Measurements from ENCODE around the gene AVPR2.

The AVPR2 gene

GRCh38 chrX:153937056-153937455, 32.6 kb downstream of the AVPR2 start:
- Histone ChIP-seq H3K27me3 (ENCODE audit: low read depth, low read length) (no peaks in the 10 kb centered on the region), H2AFZ (ENCODE audit: low read depth, low read length) (no peak overlapping the region), H3K4me2 (ENCODE audit: low read length) (no peak overlapping the region), H3K4me1 (ENCODE audit: low read length) (peaks cover 4% of the 10 kb centered on the region), H3K4me3 (ENCODE audit: low read length) (no peak overlapping the region), H3K79me2 (ENCODE audit: low read length) (peaks cover 30% of the 10 kb centered on the region), H3K9ac (ENCODE audit: low read length) (no peak overlapping the region), H4K20me1 (ENCODE audit: insufficient read depth, low read length) (no peaks in the 10 kb centered on the region), H3K36me3 (replicated peaks; ENCODE audit: low read depth, low read length) (peaks cover 2% of the 10 kb centered on the region), H3K9me3 (ENCODE audit: insufficient read depth, low read length) (no peaks in the 10 kb centered on the region), H3K27ac (ENCODE audit: low read length) (no peak overlapping the region)
- TF ChIP-seq CTCF (IDR thresholded peaks at IDR 0.05; ENCODE audit: low read depth, low read length) = no peak
- no peak for TF ChIP-seq EZH2phosphoT487 (IDR thresholded peaks at IDR 0.05; ENCODE audit: low read depth)

- no peaks in the 10 kb centered on the region for H3K36me3 ChIP-seq (replicated peaks; ENCODE audit: low read depth, low read length)
- no peaks in the 10 kb centered on the region for H4K20me1 ChIP-seq (ENCODE audit: insufficient read depth, low read length)
- H2AFZ ChIP-seq (ENCODE audit: low read depth, low read length) = no peak overlapping the region
- H3K27ac ChIP-seq (ENCODE audit: low read length) = no peak overlapping the region
- H3K27me3 ChIP-seq (ENCODE audit: low read depth, low read length) = no peaks in the 10 kb centered on the region
- no peak overlapping the region for H3K4me2 ChIP-seq (ENCODE audit: low read length)
- H3K9ac ChIP-seq (ENCODE audit: low read length) = no peak overlapping the region
- TF ChIP-seq EZH2phosphoT487 (IDR thresholded peaks at IDR 0.05; ENCODE audit: low read depth) (no peak), CTCF (IDR thresholded peaks at IDR 0.05; ENCODE audit: low read depth, low read length) (no peak)
- H3K79me2 ChIP-seq (ENCODE audit: low read length) = peaks cover 19% of the 10 kb centered on the region
- H3K4me3 ChIP-seq (ENCODE audit: low read length) = no peak overlapping the region
- H3K4me1 ChIP-seq (ENCODE audit: low read length) = peaks cover 4% of the 10 kb centered on the region
- no peaks in the 10 kb centered on the region for H3K9me3 ChIP-seq (ENCODE audit: insufficient read depth, low read length)
Measured at GRCh38 chrX:153938226-153938786, 33.8 kb downstream of the AVPR2 start.

GRCh38 chrX:153939573-153939972, 35.1 kb downstream of the AVPR2 start:
- no peaks in the 10 kb centered on the region for H3K27me3 ChIP-seq (ENCODE audit: low read depth, low read length)
- TF ChIP-seq EZH2phosphoT487 (IDR thresholded peaks at IDR 0.05; ENCODE audit: low read depth) (no peak), CTCF (IDR thresholded peaks at IDR 0.05; ENCODE audit: low read depth, low read length) (no peak)

GRCh38 chrX:153941336-153942252, 37.1 kb downstream of the AVPR2 start:
- H3K4me2 ChIP-seq (ENCODE audit: low read length) = no peak overlapping the region
- H3K79me2 ChIP-seq (ENCODE audit: low read length) = no peaks in the 10 kb centered on the region
- no peaks in the 10 kb centered on the region for H4K20me1 ChIP-seq (ENCODE audit: insufficient read depth, low read length)
- no peak overlapping the region for H2AFZ ChIP-seq (ENCODE audit: low read depth, low read length)
- peaks cover 4% of the 10 kb centered on the region; the same call in 1 of the 2 replicates for H3K4me1 ChIP-seq (ENCODE audit: low read length)
- no peak overlapping the region for H3K27ac ChIP-seq (ENCODE audit: low read length)
- TF ChIP-seq CTCF (IDR thresholded peaks at IDR 0.05; ENCODE audit: low read depth, low read length) = no peak
- TF ChIP-seq EZH2phosphoT487 (IDR thresholded peaks at IDR 0.05; ENCODE audit: low read depth) = no peak
- H3K27me3 ChIP-seq (ENCODE audit: low read depth, low read length) = no peaks in the 10 kb centered on the region
- H3K4me3 ChIP-seq (ENCODE audit: low read length) = no peak overlapping the region
- H3K36me3 ChIP-seq (replicated peaks; ENCODE audit: low read depth, low read length) = no peaks in the 10 kb centered on the region
- H3K9ac ChIP-seq (ENCODE audit: low read length) = no peak overlapping the region
- H3K9me3 ChIP-seq (ENCODE audit: insufficient read depth, low read length) = no peaks in the 10 kb centered on the region

More at GRCh38 chrX:153939573-153939972, 35.1 kb downstream of the AVPR2 start:
- H4K20me1 ChIP-seq (ENCODE audit: insufficient read depth, low read length) = no peaks in the 10 kb centered on the region
- H3K4me3 ChIP-seq (ENCODE audit: low read length) = no peak overlapping the region
- no peak overlapping the region for H2AFZ ChIP-seq (ENCODE audit: low read depth, low read length)
- no peak overlapping the region for H3K4me2 ChIP-seq (ENCODE audit: low read length)
- no peaks in the 10 kb centered on the region for H3K36me3 ChIP-seq (replicated peaks; ENCODE audit: low read depth, low read length)
- no peak overlapping the region for H3K9ac ChIP-seq (ENCODE audit: low read length)
- H3K4me1 ChIP-seq (ENCODE audit: low read length) = no peaks in the 10 kb centered on the region
- peaks cover 6% of the 10 kb centered on the region for H3K79me2 ChIP-seq (ENCODE audit: low read length)
- H3K27ac ChIP-seq (ENCODE audit: low read length) = no peak overlapping the region
- H3K9me3 ChIP-seq (ENCODE audit: insufficient read depth, low read length) = no peaks in the 10 kb centered on the region
